NCI-H524 (cell line): ENCODE data around the gene FBLIM1.
A peak's percentile ranks its signal among the peaks of the same experiment; 100 is the strongest.
"Not testable (repeated sequence)": the region's sequence is repeated elsewhere in the genome, so short reads cannot be mapped to it uniquely, and the experiment has no call there.

Experiments
- DNase-seq, 2 experiments: peaks; one replicate each; lab custom pipeline; 2025; lab: John Stamatoyannopoulos, UW

FBLIM1 gene

DNA sequence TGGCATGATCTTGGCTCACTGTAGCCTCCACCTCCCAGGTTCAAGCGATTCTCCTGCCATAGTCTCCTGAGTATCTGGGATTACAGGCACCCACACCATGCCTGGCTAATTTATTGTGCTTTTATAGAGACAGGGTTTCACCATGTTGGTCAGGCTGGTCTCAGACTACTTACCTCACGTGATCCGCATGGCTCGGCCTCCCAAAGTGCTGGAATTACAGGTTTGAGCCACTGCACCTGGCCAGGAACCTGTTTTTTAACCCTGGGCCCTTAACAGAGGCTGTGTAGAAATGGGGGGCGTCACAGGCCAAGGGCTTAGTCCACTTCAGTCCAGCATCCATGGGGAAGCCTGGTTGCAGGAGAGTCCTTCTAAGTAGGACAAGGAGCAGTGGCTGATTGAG lies 9.3 kb downstream of the FBLIM1 start:
- DNase-seq = no peak

DNA sequence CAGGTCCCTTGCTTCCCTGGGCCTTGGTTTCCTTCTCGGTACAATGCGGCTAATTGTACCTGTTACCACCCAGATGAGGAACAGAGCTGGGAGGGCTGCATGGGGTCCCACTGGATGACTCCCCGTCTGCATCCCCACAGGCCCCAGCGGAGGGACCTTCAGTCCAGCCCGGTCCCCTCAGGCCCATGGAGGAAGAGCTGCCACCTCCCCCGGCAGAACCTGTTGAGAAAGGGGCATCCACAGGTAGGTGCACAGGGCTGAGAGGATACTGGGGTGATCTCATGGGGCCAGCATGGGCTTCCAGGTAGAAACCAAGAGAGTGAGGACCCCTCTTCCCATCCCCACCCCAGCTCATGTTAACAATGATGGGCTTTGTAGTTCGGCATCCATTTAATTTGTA lies 9.8 kb downstream of the FBLIM1 start:
- DNase-seq = no peak

DNA sequence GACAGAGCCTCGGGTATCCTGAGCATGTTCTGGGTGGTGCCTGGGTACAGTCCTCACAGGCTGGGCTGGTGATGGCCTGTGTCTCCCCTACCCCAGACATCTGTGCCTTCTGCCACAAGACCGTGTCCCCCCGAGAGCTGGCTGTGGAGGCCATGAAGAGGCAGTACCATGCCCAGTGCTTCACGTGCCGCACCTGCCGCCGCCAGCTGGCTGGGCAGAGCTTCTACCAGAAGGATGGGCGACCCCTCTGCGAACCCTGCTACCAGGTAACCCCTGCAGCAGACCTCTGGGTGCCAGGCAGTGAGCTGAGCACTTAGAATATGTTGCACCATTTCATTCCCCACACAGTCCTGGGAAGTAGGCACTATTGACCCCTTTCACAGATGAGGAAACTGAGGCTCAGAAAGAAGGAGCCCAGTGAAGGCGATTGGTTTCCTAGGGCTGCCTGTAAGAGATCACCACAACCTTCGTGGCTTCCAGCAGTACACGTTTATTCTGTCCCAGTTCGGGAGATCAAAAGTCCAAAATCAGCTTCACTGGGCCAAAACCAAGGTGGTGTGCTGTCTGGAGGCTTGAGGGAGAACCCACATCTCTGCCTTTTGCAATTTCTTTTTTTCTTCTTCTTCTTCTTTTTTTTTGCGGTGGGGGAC lies 11.8 kb downstream of the FBLIM1 start:
- DNase-seq = no peak

DNA sequence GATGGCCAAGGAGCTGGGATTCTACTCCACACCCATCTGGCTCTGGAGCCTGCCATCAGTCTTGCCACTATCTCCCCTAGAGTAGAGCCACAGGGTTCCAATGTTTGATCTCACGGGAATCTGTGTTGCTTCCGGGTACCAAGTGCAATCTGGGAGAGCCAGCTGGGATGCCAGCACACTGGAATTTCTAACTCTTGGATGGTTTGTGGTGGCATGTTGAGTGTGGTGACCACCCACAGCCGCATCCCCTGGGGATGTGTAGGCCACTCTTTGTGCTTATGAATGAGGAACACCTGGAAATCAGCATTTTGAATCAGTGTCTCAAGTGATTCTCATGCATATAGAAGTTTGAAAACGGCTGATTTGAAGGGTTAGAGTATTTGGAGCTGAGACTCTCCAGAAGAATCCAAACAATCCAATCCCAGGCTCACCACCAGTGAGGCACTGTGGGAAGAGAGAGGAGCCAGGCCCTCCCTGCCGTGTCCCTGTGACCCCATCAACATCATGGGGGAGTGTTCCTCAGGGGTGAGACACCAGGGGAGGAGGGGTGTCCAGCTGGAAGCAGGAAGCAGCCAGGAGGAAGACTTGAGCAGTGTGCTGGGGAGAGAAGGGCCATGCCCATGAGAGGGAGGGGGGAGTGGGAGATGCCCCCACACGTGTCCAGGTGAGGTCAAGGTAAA lies 13.4 kb downstream of the FBLIM1 start:
- no peak for DNase-seq

DNA sequence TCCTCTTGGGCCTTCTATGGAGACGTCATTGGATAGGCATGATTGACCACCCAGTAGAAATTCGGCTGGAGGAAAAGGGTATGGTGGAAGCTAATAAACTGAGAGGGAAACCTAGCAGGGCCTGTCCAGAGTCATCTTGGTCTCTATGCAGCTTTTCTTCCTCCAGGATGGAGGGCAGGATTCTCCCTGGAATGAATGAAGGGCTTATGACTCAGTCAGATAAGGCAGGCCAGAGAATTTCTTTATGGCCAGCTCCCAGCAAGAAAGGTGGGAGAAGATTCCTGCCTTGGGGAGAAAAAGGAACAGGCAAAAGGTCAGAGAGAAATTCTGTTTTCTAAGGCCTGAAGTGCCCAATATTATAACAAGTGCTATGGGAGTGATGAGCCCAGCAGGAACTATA lies 17.1 kb downstream of the FBLIM1 start:
- DNase-seq = no peak

DNA sequence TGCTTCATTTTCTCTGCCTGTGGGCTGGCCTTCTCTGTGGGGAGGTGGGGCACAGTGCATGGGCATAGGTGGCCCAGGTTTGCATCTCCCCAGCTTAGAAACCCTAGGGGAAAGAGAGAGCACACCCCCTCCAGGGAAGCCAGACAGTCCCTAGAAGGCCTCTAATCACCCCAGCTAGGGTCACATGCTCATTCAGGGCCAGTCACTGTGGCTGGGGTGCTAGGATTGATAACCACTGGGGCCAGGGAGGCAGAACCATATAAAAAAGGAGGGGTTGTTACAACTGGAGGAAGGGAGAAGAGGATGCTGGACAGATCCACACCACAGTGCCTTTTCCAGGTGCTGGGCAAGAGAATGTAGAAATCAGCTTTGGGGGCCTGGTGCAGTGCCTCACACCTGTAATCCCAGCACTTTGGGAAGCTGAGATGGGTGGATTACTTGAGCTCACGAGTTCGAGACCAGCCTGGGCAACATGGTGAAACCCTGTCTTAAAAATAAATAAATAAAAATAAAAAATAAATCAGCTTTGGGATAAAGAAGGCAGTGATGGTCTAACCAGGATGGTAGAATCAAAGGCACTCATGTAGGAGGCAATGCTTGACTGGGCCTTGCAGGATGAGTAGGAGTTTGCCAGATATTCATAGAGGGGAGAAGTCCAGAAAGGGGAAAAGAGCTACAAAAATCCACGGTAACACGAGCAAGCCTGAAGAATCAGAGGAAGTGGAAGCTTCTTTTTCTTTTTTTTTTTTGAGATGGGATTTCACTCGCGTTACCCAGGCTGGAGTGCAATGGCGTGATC lies 19.5 kb downstream of the FBLIM1 start:
- DNase-seq = no peak

DNA sequence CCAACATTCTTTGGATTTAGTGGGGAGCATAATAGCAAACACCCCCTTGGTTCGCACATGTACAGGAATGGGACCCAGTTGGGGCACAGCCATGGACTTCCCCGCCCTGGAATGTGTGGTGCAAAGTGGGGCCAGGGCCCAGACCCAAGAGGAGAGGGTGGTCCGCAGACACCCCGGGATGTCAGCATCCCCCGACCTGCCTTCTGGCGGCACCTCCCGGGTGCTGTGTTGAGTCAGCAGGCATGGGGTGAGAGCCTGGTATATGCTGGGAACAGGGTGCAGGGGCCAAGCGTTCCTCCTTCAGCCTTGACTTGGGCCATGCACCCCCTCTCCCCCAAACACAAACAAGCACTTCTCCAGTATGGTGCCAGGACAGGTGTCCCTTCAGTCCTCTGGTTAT lies 27.1 kb downstream of the FBLIM1 start:
- no peak for DNase-seq

DNA sequence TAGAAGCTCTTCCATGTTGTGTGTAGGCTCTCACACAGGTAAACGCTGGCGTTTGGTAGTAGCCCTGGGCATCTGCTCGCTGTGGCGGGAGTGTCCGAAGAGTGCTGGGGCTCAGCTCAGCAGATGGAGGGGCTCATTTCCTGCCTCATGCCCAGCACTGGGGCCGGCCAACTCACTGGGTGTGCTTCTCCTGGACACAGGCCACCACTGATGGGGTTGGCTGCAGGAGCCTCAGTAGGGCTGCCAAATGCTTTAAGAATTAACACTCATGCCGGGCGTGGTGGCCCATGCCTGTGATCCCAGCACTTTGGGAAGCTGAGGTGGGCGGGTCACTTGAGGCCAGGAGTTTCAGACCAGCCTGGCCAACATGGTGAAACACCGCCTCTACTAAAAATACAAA lies 28.0 kb downstream of the FBLIM1 start:
- no peak for DNase-seq

DNA sequence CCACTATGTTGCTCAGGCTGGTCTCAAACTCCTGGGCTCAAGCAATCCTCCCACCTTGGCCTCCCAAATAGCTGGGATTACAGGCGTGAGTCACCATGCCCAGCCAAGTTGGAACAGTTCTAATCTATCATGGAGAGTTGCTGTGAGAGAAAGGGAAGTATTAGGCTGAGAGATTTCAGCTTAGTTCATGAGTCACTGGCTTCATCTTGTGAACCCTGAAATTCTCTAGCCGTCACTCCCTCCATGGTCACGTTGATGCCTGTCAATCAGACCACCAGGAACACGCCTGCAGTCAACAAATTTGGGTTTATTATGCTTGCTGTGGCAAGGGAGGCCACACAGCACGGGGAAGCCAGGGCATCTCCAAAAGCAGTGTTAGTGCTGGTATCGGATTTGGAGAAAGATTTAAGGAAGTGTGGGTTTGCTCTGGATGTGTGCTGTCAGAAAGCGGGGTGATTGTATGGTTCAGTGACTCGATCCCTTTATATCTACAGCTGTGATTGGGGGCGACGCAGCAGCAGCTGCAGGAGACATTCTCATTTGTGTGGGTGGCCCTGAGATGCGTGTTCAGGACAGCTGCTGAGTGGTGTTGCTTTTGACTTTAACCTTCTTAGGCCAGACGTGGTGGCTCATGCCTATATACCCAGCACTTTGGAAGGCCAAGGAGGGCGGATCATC lies 30.2 kb downstream of the FBLIM1 start:
- no peak for DNase-seq

DNA sequence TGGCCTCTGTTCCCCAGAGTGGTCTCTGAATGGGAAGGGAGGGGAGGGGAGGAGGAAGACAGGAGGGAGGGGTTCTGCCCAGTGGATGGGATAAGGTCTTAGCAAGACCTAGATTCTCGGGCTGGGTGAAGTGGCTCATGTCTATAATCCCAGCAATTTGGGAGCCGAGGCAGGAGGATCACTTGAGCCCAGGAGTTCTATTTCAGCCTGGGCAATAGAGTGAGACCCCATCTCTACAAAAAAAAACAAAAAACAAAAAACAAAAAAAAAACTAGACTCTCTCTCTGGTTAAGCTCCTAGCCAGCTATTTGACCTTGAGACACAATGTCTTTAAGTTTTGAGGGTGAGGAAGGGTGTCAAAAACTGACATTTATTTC lies 37.5 kb downstream of the FBLIM1 start:
- DNase-seq = no peak

DNA sequence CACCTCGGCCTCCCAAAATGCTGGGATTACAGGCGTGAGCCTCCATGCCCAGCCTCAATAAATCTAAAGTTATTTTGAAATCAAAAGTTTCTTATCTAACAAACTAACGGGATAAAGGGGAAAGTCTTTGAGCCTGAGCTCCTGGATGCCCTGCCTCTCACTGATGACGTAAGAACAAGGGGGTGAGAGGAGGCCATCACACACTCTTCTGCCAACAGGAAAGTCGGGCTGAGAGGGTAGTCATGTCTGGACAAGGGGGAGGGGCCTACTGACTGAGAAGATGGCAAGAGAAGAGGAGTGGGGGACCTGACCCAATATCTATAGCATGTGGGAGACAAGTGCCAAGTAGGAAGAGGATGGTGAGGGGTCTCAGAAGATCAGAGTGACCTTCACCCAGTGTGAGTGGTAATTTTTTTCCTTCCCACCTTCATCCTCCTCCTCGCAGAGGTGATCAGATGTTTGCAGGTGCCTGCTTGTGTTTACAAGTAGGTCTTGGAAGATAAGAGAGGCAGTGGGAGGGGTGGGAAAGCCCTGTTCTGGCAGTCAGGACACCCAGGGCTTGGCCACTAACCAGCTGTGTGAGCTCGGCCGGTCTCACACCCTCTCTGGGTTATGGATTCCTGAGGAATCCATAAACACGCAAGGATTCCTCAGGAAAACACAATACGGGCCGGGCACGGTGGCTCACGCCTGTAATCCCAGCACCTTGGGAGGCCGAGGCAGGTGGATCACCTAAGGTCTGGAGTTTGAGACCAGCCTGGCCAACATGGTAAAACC lies 39.2 kb downstream of the FBLIM1 start:
- DNase-seq = no peak

DNA sequence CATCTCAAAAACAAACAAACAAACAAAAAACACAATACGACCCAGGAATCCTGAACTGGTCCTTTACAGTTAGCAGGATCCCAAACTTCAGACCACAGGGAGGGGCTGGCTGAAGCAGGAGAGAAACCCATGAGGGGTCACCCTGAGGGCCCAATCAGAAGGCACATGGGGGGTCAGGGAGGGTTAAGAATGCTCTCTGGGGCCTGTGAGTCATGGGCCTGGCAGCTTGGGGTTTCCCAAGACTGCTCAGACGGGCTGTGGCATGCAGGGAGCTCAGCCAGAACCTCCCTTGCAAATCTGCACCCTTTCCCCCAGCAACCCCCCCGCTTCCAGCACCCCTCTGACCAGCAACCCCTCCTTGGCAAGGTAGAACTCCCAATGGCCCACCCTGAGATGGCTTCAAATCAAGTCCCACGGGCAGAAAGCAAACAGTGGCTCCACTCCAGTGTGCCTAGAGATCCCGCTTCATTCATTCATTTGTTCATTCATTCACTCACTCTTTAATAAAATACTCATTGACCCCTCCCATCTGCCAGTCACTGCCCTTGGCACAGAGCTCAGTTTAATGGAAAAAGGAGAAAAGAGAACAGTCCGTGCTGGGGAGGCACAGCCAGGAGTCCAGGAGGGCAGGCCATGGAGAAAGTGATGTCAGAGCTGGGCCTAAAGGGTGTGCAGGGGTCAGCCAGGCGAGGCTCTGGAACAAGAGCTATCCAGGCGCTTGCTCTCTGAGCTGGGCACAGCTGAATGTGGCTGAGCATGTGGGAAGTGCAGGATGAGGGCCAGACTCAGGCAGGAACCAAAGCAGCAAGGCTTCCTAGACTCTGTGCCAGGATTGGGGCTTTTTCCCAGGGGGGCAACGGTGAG lies 40.6 kb downstream of the FBLIM1 start:
- no peak for DNase-seq

DNA sequence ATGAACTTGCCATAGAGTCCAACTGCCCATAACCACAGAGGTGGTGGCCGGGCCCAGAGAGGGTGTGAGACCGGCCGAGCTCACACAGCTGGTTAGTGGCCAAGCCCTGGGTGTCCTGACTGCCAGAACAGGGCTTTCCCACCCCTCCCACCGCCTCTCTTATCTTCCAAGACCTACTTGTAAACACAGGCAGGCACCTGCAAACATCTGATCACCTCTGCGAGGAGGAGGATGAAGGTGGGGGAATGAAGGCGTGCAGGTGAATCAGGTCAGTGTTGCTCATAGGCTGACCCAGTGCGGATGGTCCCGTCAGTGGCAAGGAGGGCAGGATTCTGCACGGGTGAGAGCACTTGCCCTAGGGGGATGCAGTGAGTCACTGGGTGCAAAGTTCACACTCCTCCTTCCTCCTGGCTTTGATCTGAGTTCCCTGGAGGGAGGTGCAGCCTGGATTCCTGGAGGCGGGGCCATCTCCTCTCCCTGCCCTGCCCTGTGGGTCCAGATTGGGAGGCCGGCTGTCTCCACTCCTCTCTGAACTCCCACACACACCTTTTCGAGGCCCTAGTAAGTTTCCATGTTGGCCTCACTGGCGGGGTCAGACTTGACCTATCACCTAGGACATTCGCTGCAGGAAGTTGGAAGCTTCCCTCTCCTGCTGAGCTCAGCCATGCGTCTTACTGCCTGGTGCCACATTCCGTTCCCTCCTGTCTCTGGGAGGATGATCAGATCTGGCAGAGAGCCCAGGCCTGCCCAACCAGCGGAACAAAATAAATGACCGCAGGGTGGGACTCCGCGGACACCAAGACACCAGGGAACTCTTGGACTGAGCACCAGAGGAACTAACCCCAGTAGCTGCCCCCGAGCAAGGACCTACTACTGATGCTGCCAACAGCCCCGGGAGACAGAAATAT lies 41.6 kb downstream of the FBLIM1 start:
- DNase-seq = no peak

DNA sequence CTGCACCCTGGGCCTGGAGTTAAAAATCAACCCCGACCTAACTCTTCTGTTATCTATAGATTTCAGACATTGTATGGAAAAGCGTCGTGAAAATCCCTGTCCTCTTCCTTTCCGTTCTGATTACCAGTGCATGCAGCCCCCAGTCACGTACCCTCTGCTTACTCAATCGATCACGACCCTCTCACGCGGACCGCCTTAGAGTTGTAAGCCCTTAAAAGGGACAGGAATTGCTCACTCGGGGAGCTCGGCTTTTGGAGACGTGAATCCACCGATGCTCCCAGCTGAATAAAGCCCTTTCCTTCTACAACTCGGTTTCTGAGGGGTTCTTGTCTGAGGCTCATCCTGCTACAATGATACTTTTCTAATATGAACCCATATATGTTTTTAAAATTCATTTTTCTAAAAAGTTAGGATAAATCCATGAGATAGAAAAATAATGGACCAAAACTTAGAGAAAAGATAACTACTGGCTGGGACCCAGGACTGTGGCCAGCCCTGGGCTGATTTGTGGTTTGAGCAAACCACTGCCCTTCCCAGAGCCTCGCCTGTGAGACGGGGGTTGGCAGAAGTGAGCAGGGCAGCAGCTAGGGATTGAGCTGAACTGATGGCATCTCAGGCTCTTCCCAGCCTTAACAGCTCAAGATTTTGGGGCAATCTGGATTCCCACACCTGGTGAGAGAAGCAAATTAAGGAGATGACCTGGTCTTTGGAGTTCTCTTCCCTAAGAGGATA lies 43.8 kb downstream of the FBLIM1 start:
- no peak for DNase-seq

DNA sequence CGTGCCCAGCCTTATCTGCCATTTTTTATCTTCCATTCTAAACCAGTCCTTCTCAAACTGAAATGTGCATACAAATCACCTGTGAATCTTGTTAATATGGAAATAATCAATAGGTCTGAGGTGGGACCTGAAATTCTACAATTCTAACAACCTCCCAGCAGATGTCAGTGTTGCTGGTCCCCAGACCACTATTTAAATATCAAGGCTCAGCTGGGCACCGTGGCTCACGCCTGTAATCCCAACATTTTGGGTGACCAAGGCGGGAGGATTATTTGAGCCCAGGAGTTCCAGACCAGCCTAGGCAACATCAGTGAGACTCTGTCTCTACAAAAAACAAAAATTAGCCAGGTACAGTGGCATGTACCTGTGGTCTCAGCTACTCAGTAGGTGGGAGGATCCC lies 44.8 kb downstream of the FBLIM1 start:
- peak in 1 of 2 experiments; percentile 51 for DNase-seq

DNA sequence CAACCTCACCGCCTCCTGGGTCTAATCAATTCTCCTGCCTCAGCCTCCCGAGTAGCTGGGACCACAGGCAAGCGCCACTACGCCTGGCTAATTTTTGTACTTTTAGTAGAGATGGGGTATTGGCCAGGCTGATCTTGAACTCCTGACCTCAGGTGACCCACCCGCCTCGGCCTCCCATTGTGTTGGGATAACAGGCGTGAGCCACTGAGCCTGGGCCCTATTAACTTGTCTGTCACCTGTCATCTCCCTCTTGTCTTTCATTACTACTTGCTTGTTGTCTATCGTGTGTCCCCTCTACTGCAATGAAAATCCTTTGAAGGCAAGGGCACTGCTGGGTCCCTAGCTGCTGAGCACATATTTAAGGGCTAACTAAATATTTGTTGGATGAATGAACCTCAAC lies 45.5 kb downstream of the FBLIM1 start:
- no peak for DNase-seq

DNA sequence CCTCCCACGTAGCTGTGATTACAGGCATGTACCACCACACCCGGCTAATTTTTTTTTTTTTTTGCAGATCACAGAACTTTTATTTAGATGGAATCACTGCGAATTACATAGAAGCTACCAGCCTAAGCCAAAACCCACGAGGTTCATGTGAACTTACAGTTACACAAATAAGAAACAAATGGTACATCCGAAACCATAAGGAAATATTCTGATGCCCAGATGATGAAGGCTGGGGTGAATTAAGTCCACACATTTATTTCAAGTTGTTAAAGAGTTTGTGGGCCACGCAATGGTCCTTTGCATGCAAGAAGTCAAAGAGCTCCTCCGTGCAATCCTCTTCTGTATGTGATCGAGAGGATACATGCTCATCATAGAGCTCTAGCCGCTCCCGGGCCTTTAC lies 48.5 kb downstream of the FBLIM1 start:
- no peak for DNase-seq

DNA sequence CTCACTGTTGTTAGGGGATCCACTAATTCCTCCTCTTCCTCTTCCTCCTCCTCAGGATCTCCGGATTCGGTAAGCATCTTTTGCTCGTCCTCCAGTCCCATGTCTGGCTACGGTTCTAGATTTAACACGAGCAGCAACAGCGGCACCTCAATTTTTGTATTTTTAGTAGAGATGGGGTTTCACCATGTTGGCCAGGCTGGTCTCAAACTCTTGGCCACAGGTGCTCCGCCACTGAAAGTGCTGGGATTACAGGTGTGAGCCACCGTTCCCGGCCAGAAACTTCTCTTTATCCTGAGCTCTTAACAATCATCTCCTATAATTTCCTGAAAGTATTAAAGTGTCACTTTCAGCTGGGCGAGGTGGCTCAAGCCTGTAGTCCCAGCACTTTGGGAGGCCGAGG lies 49.0 kb downstream of the FBLIM1 start, which contains the start of gene UQCRHL:
UQCRHL (minus strand) TSS at position 101 of the 400 bp plus-strand sequence; CDS start at position 101, 0 bp downstream.
- not testable (repeated sequence) for DNase-seq

DNA sequence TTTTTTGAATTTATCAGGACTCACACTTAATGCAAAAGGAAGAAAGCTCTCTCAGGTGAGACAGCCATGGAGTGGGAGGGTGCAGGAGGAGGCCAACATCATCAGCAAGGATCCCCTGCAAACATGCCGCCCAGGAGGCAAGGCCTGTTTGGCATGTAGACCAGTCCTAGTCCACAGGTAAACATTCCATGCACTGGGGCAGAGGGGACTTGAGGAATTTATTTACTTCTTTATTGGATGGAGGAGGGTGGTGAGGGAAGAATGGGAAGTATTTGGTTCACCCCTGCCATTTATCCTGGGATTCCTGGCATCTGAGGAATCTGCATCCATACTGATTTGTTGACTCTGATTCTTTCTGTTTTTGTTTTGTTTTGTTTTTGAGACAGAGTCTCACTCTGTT lies 50.4 kb downstream of the FBLIM1 start:
- no peak for DNase-seq
